Amygdala (tissue), 56 donors: ENCODE data around the gene BEAN1.
"Not testable (repeated sequence)": the region's sequence is repeated elsewhere in the genome, so short reads cannot be mapped to it uniquely, and the experiment has no call there.

Experiments used
- DNase-seq, 56 donors: peaks; one replicate each; lab custom pipeline; 2025; lab: John Stamatoyannopoulos, UW

Gene BEAN1

DNA sequence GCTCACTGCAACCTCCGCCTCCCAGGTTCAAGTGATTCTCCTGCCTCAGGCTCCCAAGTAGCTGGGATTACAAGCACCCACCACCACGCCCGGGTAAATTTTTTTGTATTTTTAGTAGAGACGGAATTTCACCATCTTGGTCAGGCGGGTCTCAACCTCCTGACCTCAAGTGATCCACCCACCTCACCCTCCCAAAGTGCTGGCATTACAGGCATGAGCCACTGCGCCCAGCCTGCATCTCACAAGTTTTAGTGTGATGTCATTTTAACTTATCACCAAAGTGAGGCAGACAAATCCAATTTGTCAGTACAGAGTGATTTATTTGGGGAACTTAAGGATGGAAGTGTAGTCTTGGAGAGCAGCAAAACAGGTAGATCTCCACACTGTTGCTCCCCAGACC, 39.5 kb downstream of the BEAN1 start:
- DNase-seq, result not testable (repeated sequence)

DNA sequence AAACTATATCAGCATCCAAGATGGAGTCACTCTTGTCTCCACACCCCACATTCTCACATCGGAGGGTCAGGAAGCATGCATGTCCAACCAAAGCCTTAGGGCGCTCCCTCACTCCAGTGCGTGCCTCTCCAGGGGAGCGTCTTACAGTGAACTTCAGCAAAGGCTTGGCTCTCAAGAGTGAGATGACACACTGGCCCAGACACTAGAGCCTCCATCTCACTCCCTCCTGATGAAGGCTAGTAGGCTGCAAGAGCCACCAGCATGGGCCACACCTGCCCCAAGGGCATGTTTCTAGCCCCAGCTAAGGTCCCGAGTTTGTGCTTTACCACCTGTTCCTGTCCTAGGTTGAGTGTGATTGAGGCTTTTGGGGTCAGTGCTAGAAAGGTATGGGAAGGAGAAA, 40.5 kb downstream of the BEAN1 start:
- no peak for DNase-seq

DNA sequence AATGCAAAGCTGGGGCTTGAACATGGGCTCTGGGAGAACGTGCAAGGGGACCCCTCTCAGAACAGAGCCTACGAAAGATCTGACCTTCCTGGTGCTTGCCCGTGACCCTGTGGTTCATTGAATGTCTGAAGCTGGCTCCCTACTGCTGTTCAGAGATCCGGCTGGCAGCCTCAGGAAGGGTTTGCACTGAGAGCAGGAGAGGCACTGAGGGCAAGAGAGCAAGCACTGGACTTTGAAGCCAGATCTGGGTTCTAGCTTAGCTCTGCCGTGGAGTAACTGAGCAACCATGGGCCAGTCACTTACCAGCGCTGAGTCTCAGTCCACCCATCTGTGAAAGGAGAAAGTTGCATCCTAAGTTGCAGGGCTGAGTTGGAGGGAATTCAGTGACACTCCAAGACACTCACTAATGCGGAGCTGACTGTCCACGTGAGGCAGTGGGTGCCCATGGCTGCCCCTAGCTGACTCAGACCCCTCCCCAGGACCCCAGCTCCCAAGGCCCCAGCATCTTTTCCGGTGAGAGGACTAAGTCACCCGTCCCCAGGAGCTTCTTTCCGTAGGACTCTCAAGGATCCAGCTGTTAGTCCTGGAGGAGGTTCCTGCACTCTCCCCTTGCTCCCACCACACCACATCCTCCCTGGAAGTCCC, 41.3 kb downstream of the BEAN1 start:
- DNase-seq, result no peak

DNA sequence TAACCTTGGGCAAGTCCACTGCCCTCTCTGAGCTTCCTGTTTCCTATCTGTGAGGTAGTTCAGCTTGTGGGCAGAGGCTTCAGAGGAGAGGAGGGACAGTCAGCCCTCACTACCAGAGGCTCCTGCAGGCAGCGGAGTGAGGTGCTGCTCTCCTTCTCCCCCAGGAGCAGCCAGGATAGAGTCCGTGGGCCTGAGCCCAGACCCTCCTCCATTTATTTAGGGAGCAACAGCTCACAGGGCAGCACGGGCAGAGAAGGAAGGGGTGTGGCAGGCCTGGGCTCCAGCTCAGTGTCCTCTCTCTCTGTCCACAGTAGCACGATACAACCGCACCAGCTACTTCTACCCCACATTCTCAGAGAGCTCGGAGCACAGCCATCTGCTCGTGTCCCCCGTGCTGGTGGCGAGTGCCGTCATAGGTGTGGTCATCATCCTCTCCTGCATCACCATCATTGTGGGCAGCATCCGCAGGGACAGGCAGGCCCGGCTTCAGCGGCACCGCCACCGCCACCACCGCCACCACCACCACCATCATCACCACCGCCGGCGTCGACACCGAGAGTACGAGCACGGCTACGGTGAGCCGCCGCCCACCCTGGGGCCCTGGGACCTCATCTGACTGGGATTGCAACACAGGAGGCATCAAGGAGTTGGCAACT, 42.3 kb downstream of the BEAN1 start:
- no peak for DNase-seq

DNA sequence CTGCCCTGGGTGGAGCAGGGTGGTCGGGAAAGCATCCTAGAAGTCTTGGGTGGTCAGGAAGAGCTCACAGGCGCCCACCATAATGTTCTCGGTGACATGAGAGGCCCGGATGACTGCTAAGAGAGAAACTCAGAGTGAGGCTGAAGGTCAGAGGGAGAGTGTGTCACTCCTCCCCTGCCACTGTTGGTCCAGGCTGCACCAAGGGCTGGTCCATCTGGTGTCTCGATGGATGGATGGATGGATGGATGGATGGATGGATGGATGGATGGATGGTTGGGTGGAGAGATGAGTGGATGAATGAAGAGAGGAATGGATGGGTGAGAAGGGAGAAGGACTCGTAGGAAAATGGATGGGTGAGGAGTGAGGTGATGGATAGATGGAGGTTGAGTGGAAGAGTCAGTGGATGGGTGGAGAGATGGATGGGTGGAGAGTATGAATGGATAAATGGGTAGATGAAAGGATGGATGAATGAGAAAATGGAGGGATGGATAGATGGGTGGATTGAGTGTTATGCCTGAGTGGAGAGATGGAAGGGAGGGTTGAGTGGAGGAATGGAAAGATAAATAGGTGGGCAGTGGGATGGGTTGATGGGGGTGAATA, 43.0 kb downstream of the BEAN1 start:
- DNase-seq, result no peak

DNA sequence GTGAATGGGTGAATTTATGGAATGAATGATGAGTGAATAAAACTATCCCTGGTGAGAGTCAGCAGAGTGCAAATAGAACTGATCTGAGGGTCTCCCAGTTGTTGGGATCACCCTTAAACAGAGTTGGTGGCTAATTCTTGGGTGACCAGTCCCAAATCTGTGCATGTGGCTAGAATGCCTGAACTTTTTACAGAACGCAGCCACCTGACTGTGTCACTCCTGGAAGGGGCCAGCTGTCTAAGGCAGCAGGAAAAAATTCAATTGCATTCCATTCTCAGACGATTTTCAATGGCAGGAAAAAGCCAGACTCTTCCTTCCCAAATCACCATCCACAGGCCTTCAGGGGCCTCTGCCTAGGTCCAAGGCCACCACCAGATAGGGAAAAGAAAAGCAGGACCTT, 43.5 kb downstream of the BEAN1 start:
- no peak for DNase-seq

DNA sequence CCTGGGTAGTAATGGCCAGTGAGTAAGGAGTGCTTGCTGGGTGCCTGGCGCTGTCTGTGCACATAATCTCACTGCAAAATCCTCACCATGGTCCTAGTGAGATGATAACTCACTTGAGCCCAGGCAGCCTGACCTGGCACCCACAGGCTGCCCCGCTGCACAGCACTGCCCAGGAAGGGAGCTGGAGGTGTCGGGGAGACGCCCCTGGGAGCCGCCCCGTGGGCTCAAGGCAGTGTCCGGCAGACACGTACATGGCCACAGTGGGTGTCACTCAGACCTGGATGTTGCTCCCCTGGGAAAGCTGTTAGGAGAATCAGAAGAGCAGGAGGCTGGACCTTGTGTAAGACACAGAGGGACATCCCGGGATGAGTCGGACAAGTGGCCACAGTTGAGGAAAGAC, 44.2 kb downstream of the BEAN1 start:
- no peak for DNase-seq

DNA sequence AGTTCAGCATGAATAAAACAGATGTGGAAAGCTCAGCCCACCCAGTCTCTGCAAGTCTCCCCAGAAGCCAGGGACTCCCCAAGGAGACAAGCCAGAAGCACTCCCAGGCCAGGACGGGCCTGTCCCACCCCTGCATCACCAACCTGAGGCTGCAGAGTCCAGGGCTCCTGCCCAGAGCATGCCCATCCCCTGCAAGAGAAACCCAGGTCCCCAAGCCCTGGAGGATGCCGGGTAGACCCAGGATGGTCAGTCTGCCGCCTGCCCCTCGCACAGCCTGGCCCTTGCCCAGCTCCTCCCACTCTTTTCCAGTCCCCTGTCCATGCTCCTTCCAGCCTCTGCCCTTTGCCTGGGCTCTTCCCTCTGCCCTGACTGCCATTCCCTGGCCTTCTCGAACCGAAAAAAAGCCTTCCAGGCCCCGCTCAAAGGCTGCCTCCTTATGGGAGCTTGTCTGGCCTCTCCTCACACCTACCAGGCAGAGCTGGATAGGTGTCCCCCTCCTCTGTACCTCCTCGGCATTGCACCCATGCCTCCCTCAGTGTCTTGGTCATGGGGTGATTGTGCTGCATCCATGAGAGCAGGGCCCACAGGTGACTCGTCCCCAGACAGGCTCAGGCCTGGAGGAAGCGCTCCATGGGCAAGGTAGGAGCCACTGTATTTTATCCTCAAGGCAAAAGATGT, 44.8 kb downstream of the BEAN1 start:
- no peak for DNase-seq

DNA sequence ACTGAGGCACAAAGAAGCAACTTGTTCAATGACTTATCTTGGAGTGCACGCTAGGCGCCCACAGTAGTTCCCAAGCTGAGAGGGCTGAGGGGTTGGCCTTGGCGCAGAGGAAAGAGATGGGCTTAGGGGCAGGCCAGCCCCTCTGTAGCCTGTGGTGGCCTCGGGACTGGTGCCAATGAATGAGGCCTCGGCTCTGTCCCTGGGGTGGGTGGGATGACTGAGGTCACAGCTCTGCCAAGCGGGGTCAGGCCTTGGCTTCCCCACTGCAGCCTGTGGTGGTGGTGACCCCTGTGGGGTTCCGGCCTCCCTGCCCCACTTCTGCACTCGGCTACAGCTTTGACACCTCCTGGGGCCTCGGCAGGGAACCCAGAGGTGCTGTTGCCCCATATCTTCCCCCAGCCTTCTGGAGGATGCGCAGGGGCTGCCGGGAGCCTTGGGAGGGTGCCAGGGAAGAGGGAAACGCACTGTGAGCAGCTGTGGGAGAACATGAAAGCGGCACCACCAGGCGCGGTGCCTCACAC, 46.0 kb downstream of the BEAN1 start:
- DNase-seq, result no peak

DNA sequence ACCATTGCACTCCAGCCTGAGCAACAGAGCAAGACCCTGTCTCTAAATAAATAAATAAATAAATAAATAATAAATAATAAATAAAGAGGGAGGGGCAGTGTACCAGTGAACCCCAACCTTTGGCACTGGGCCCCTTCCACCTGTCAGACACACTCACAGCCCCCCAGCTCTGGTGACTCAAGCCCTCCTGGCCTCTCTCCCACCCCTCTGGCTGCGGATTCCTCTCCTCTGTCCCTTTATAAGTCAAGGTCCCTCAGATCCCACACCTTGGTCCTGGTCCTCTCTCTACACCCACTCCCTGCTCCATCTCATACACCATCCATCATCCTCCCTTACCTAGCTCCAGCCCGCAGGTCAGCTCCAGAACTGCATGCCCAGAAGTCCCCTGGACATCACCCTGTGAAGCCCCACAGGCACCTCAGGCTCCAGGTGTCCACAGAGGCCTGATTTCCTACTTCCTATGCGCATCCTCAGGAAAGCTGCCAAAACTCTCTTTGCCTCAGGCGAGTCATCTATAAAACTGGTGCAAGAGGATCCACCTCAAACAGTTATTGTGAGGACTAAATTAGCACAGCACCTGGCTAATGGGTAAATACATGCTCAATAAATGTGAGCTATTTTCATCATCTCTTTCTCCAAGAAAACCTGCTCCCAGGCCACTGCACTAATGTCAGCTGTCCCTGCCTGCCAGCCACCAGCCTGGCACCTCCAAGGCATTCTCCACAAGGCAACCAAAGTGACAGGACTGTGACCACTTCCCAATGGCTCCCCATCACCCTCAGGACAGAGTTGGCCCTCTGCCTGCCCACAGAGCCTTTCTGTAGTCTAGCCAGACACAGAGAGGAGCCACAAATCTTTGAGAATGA, 46.8 kb downstream of the BEAN1 start:
- DNase-seq, result no peak

DNA sequence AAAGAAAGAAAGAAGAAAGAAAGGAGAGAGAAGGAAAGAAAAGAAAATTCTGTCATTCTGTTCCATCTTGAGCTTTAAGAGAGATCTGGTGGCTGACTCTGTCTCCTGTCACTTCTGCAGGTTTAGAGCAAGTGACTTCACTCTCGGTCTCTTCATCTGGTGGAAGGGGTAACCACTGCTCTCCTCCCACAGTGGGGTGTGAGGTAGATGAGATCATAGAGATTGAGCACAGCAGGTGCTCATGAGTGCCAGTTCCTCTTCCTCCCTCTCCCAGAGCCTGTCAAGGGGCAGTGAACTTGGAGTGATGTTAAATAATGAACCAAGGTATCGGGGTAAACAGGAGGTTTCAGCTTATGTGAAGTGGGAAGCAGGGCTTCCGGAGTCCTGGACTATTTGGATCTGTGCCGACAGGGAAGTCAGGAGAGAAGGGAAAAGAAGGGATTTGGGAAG, 47.7 kb downstream of the BEAN1 start:
- no peak for DNase-seq

DNA sequence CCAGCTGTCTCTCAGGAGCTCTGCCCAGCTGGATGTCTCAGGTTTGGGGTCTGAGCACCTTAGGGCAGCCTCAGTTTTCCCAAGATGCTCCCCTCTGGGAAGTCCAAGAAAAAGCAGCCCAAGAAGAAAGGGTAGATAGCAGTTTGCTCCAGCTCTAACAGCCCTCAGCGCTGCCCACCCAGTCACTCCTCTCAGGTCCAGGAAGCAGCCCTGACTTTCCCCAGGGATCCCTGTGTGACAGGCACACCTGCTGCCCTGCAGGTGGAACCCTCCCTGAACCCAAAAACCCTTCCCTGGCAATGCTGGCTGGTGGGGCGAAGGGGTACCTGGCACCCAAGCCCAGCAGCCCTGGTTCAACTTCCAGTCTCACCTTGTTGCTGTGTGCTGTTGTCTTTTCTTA, 48.1 kb downstream of the BEAN1 start:
- DNase-seq, result no peak

DNA sequence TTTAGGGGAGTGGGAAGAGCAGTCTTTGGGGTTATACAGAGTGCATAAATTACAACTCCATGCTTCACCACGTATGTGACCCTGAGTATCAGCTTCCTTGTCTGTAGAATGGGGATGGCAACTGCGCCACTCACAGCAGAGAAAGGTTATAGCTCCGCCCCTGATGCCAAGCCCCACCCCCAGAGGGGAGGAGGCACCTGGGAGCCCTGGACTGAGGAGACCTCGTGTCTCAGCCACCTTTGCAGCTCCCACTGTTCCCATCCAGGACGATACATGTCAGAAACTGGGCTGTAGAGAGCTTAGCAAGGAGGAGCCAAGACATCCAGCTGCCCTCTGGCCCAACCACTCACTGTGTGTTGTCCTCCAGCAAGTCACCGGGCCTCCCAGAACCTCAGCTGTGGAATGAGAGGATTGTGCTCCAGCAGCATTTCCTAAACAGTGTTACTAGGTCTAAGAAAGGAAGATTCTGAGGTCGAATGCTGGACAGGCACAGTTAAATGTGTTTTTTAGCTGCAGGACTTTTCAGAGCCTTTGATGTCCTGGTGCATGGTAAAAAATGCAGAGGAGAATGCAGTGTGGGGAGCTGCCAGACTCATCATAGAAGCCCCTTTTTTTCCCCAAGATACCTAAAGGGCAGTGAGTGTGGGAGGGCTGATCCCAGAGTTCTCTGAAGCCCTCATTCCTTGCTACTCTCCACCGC, 49.4 kb downstream of the BEAN1 start:
- DNase-seq, result no peak

DNA sequence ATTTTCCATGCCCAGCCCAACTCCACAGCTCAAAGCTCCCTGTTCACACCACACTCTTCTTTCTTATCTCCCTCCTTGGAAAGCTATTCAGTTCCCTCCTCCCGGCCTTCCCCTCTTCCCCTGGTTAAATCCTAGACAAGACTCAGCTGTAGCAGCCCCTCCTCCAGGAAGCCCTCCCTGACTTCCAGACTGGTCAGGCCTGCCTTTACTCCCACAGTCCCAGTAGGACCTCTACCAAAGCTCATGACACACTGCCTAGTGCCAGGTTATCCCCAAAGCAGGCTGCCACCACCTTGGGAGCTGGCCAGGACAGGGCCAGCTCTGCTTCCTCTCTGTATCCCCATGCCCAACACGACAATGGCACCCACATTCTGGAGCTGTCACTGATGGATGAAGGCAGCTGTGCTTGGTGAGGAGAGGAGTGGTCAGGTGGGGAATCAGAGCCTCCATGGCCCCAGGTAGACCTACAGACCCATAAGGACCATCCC, 50.0 kb downstream of the BEAN1 start:
- DNase-seq, result no peak

DNA sequence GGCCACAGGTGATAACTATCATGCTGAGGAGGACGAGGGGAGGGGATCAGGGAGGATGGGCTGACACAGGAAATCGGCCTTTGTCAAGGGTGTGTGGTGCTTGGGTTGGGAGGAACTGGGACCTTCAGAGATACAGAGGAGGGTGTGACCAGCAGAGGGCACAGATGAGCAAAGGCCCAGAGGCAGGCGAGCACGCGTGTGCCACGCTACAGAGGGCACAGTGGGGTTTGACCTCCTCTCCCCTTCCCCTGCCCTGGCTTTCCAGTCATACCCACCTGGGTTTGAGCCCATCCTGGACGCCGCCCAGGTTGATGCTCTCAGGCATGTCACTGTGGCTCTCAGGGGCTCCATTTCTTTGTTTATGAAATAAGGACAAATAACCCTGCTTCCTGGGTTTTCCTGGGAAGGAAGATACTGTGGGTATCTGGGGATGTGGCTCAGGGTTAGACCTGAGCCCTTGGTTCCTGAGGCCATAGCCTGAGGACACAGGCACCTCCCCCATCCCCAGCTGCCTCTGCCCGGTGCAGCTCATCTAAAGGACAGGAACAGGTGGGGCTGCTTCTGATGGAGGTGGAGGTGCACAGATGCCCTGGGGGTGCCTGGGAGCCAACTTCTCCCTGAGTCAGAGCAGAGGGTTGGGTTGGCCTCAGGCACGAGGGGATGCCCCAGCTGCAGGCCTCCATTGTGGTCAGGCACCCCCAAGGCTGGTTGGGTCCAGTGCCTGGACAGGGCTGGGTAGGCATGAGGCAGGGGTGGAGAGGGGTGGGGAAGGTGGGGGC, 51.8 kb downstream of the BEAN1 start:
- DNase-seq, result peak in 34 of 56 donors; percentile 10 to 69 (median 36)

DNA sequence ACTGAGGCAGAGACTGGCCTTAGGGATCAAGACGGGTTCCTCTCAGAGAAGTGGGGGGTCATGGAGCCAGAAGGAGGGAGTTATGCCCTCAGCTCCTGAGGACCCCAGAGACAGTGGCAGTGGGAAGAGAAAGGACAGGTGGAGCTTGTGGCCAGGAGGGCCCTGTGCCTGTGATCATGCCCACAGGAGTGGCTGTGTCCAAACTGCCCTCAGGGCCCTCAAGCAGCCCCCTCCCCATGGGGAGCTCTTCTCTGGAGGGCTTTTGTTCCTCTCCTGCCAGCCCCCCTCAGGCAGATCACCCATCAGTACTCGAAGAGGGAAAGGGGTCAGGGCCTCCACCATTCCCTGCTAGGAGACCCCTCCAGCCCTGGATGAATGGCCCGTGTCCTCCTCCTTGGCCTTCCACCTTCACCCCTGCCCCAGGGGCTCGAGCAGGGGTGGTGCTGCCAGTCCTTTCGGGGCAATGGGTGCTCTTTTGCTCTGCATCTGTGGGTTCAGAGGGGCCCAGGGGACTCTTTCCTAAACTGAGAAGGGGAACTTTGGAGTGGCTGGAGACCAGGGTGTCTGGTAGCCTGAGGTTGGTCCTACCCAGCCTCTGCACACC, 52.7 kb downstream of the BEAN1 start:
- no peak for DNase-seq

DNA sequence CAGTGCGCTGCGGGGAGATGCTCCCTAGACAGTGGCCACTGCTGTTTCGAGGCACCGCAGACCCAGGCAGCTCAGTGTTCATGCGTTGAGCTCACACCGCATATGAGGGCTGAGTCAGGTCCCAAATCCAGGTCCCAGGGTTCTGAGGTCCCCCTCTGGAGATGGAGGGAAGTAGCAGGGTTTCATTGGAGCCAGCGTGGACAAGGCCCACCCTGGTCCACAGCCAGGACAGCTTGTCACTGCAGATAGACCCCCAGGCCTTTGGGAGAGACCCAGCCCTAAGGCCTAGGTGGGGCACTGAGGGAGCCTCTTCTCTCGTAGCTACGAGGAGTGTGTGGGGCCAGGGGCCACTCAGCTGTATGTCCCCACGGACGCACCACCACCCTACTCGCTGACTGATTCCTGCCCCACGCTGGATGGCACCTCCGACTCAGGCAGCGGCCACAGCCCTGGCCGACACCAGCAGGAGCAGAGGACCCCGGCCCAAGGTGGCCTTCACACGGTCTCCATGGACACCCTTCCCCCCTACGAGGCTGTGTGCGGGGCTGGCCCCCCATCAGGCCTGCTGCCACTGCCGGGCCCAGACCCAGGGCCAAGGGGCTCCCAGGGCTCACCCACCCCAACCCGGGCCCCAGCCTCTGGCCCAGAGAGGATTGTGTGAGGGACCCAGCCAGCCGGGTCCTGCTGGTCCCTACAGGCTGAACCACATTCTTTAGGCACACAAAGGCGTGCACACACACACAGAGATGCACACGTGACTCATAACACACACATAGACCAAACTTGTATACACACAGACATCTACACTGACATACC, 53.4 kb downstream of the BEAN1 start:
- no peak for DNase-seq
